Vagina (tissue), 2 donors: Measurements from ENCODE around the gene TNFRSF18. TPM values are rescaled to one million over a fixed set of nuclear protein-coding genes. Genes with fewer than 3 reads are reported as not detected.

Experiments used
- DNase-seq, 2 donors: peaks; one replicate each; pipeline ENCODE4 v3.0.0-alpha.2; 2017; ENCODE audit errors: extremely low spot score in 2 of 2
- H3K27ac ChIP-seq: fragments of 200-600 bp; sonication (generic); one replicate; pipeline ENCODE4 v1.5.1; 2019
- H3K27me3 ChIP-seq: fragments of 200-600 bp; sonication (generic); one replicate; pipeline ENCODE4 v1.5.1; 2019
- H3K36me3 ChIP-seq, 2 donors: fragments of 200-600 bp; sonication (generic); one replicate each; pipeline ENCODE4 v1.5.1; 2017 to 2019
- H3K4me1 ChIP-seq: fragments of 200-600 bp; sonication (generic); one replicate; pipeline ENCODE4 v1.5.1; 2019
- H3K4me3 ChIP-seq, 2 donors: fragments of 200-600 bp; sonication (generic); 1 replicate in 1 of 2; 2 replicates in 1 of 2; pipeline ENCODE4 v1.5.1; 2016 to 2019
- H3K9me3 ChIP-seq: fragments of 200-600 bp; sonication (generic); one replicate; pipeline ENCODE4 v1.5.1; 2019
- CTCF ChIP-seq, 3 experiments: fragments of 450-650 bp in 2 of 3; fragments of 200-600 bp in 1 of 3; sonication (generic) in 1 of 3; IDR thresholded peaks; one replicate each; pipeline ENCODE4 v1.5.1; 2017 to 2019; ENCODE audit warnings: antibody characterized with exemption in 3 of 3, mild to moderate bottlenecking in 2 of 3, moderate library complexity in 2 of 3
- POLR2A ChIP-seq, 2 donors: fragments of 450-650 bp; IDR thresholded peaks; one replicate each; pipeline ENCODE4 v1.6.1; 2017; ENCODE audit warnings: antibody characterized with exemption in 2 of 2, mild to moderate bottlenecking in 2 of 2, moderate library complexity in 2 of 2
- POLR2AphosphoS5 ChIP-seq, 2 donors: sonication (generic); formaldehyde crosslinking; IDR thresholded peaks; one replicate each; pipeline ENCODE4 v1.9.0; 2017; ENCODE audit warnings: antibody characterized with exemption in 2 of 2, mild to moderate bottlenecking in 2 of 2, low read depth in 1 of 2; ENCODE audit not compliant: insufficient read depth in 1 of 2
- intact Hi-C: fragments of 100-400 bp; cut with DNase I; formaldehyde crosslinking; loops from one replicate; pipeline ENCODE4 v1.15.1; 2023
- total RNA-seq: library from RNA; depleted of rRNA; stranded (reverse); fragments of >200 nt; gene quantifications from one replicate; pipeline ENCODE4 v1.2.3, GENCODE V29; 2016

TNFRSF18 gene
- total RNA-seq, 1 donor from 2014 or later = 4.4 TPM

- Histone ChIP-seq H3K36me3 (no peaks in the 10 kb centered on the region), H3K27ac (no peak overlapping the region), H3K4me1 (no peaks in the 10 kb centered on the region), H3K4me3 (no peak overlapping the region), H3K9me3 (no peaks in the 10 kb centered on the region), H3K27me3 (peaks cover 4% of the 10 kb centered on the region)
- TF ChIP-seq POLR2A (IDR thresholded peaks at IDR 0.05) (no peak), POLR2AphosphoS5 (IDR thresholded peaks at IDR 0.05; ENCODE audit: insufficient read depth in 1 of 2, low read depth in 1 of 2) (no peak), CTCF (IDR thresholded peaks at IDR 0.05) (no peak)
- intact Hi-C loops = no loop called here
- no peak for DNase-seq
Observed at GRCh38 chr1:1175221-1176062, 30.9 kb downstream of the TNFRSF18 start.

DNA sequence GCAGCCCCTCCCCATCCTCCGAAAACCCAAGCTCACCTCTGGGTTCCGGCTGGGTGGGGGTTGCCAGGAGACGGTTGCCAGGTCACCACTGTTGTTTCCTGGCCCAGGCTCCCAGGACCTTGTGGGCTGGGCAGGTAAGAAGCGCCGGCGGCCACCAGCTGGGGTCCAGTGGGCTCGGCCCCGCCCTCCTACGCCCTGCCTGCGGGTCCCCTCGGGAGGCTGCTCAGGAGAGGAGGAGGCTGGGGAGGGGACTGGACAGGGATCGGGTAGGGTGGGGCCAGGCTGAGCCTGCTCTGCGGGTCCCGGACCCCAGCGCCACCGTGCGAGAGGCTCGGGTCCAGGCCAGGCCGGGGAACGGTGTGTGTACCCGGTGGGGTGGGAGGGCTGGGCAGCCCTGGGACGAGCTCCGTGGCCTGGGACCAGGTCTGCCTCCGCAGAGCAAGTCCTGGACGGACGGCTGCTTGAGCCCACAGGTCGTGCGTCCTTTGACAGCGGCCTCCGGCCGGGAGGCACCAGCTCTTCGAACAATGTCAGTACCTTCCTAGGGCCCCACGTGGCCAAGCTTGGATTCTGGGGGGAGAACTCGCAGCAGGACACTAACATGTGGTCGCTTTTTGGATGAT lies 32.5 kb downstream of the TNFRSF18 start, which contains the start of gene TTLL10:
TTLL10 (plus strand) TSS at position 88 of the 623 bp plus-strand sequence. CDS start 5,336 bp downstream, outside the sequence.
- no peak for DNase-seq
- H3K27me3 ChIP-seq = no peaks in the 10 kb centered on the region
- no peak within 1 kb of the TSS for H3K4me3 ChIP-seq
- H3K27ac ChIP-seq = no peak within 1 kb of the TSS
- no peaks in the 10 kb centered on the region for H3K9me3 ChIP-seq
- H3K4me1 ChIP-seq = no peaks in the 10 kb centered on the region
- H3K36me3 ChIP-seq = no peaks in the 10 kb centered on the region
- TF ChIP-seq POLR2AphosphoS5 (IDR thresholded peaks at IDR 0.05; ENCODE audit: insufficient read depth in 1 of 2, low read depth in 1 of 2) = no peak
- no peak for TF ChIP-seq CTCF (IDR thresholded peaks at IDR 0.05)
- no peak for TF ChIP-seq POLR2A (IDR thresholded peaks at IDR 0.05)
- intact Hi-C loops = no loop called here

DNA sequence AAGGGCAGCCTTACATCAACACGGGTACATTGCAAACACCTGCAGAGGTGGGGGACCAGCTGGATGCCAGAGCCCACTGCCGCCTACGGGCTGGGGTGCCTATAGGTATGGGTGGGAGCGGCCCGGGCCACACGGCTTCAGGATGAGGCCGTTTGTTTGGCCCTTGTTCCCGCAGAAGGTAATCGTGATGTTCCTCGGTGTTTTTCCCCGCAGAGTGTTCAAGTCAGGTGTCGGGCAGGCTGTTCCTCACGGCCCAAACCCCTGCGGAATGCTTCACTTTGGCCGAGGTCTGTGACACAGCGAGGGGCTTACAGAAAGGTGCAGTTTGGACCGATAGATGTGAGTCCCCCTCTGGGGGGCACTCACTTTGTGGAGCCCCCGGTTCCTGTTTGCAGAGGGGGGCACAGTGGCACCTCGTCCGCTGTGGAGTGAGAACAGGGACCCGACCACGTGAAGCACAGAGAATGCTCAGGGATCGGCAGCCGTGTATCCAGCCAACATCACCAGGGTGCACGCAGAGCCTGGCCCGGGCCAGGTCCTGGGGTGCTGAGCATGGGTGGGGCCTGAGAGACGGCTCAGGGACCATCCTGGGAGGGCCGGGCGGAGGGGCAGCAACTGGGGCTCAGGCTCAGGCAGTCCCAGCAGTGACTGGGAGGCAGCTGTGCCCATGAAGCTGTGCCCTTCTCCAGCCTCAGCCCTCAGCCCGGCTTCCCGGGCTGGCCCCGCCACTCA lies 33.2 kb downstream of the TNFRSF18 start:
- Histone ChIP-seq H3K36me3 (no peaks in the 10 kb centered on the region), H3K27ac (no peak overlapping the region), H3K4me3 (no peak overlapping the region), H3K9me3 (no peaks in the 10 kb centered on the region), H3K4me1 (no peaks in the 10 kb centered on the region), H3K27me3 (no peaks in the 10 kb centered on the region)
- TF ChIP-seq POLR2AphosphoS5 (IDR thresholded peaks at IDR 0.05; ENCODE audit: insufficient read depth in 1 of 2, low read depth in 1 of 2) = no peak
- TF ChIP-seq POLR2A (IDR thresholded peaks at IDR 0.05) = no peak
- no peak for TF ChIP-seq CTCF (IDR thresholded peaks at IDR 0.05)
- no peak for DNase-seq
- intact Hi-C loops = no loop called here

DNA sequence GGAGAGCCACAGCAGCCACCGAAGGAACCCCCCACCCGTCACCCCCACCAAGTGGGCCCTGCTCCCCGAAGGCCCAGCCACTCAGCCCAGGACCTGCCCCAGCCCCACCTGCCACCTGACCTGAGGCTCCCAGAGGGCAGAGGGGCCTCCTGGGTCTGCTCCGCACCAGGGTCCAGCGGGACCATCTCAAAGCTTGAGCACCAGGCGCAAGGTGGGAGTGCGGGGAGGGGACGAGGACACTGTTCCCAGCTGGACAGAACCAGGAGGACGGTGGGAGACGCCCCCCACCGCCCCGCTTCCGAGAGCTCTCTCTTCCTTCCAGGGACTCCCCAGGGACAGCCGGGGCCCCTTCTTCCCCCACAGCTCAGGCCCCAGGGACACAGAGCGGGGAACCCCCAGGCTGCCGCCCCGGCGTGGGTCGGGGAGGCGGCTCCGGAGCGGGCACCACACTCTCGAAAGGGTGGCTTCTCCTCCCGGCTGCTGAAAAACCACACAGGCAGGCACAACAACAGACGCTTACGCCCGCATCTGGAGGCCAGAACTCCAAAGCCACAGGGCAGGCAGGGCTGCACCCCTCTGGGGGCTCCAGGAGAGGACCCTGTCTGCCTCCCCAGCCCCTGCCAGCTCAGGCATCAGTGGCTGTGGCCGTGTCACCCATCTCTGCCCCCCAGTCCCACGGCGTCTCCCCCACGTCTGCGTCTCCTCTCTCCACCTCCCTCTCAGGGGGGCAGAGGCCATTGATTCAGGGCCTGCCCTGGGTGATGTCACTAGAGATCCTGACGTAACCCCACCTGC lies 34.6 kb downstream of the TNFRSF18 start:
- peaks cover 9% of the 10 kb centered on the region for H3K4me1 ChIP-seq
- no peaks in the 10 kb centered on the region for H3K9me3 ChIP-seq
- no peak overlapping the region for H3K4me3 ChIP-seq
- no peak for DNase-seq
- H3K27ac ChIP-seq = no peak overlapping the region
- H3K27me3 ChIP-seq = no peaks in the 10 kb centered on the region
- TF ChIP-seq CTCF (IDR thresholded peaks at IDR 0.05) = no peak
- no peak for TF ChIP-seq POLR2AphosphoS5 (IDR thresholded peaks at IDR 0.05; ENCODE audit: insufficient read depth in 1 of 2, low read depth in 1 of 2)
- no peak for TF ChIP-seq POLR2A (IDR thresholded peaks at IDR 0.05)
- H3K36me3 ChIP-seq = no peaks in the 10 kb centered on the region
- intact Hi-C loops = no loop called here
